Measurements from ENCODE around the gene GLB1L3.
A peak's percentile ranks its signal among the peaks of the same experiment; 100 is the strongest.
"Not testable (repeated sequence)": the region's sequence is repeated elsewhere in the genome, so short reads cannot be mapped to it uniquely, and the experiment has no call there.

Gene GLB1L3

GRCh38 chr11:134252346-134253187 lies 23.6 kb upstream of the GLB1L3 start:
- no peak for DNase-seq

- peak; percentile 96 for DNase-seq
Observed at GRCh38 chr11:134253188-134253993, 22.8 kb upstream of the GLB1L3 start, which contains the start of the genes ACAD8 and THYN1. Gene ACAD8 (plus strand): TSS chr11:134253568. CDS start chr11:134253601, 33 bp downstream. Gene THYN1 (minus strand): TSS chr11:134253352. CDS start chr11:134252882, 470 bp downstream.

GRCh38 chr11:134254433-134255183 lies 21.6 kb upstream of the GLB1L3 start:
- no peak for DNase-seq

- not testable (repeated sequence) for DNase-seq
Observed at GRCh38 chr11:134255184-134255561, 21.0 kb upstream of the GLB1L3 start.

- DNase-seq: no peak
Observed at GRCh38 chr11:134257101-134257500, 19.1 kb upstream of the GLB1L3 start.

- no peak for DNase-seq
Observed at GRCh38 chr11:134258577-134258976, 17.6 kb upstream of the GLB1L3 start.

- DNase-seq: no peak
Observed at GRCh38 chr11:134260503-134260902, 15.7 kb upstream of the GLB1L3 start.

GRCh38 chr11:134260983-134261382 lies 15.2 kb upstream of the GLB1L3 start:
- DNase-seq: no peak

- no peak for DNase-seq
Observed at GRCh38 chr11:134261626-134262488, 14.3 kb upstream of the GLB1L3 start.

GRCh38 chr11:134264966-134265764 lies 11.0 kb upstream of the GLB1L3 start:
- DNase-seq: no peak

- DNase-seq: no peak
Observed at GRCh38 chr11:134266440-134266839, 9.7 kb upstream of the GLB1L3 start.

GRCh38 chr11:134266841-134267251 lies 9.3 kb upstream of the GLB1L3 start:
- DNase-seq: no peak

GRCh38 chr11:134267461-134267860 lies 8.7 kb upstream of the GLB1L3 start:
- DNase-seq: no peak

GRCh38 chr11:134267966-134268365 lies 8.2 kb upstream of the GLB1L3 start:
- DNase-seq: no peak

GRCh38 chr11:134270250-134270714 lies 5.9 kb upstream of the GLB1L3 start:
- no peak for DNase-seq

- DNase-seq: no peak
Observed at GRCh38 chr11:134271978-134272377, 4.2 kb upstream of the GLB1L3 start.

GRCh38 chr11:134272381-134273316 lies 3.5 kb upstream of the GLB1L3 start:
- no peak for DNase-seq

- DNase-seq: no peak
Observed at GRCh38 chr11:134273317-134273712, 2.9 kb upstream of the GLB1L3 start.

GRCh38 chr11:134275188-134275533 lies 1.0 kb upstream of the GLB1L3 start:
- DNase-seq: no peak

Data from NCI-H2029 (cell line).